Measurements from ENCODE around the gene BTBD9. TPM values are rescaled to one million over a fixed set of nuclear protein-coding genes. Genes with fewer than 3 reads are reported as not detected.

The BTBD9 gene
- total and polyA plus RNA-seq, 2 donors (not counting 1 experiment from before 2014, with no cell fraction given) = 4.1 to 48.9 TPM

DNA sequence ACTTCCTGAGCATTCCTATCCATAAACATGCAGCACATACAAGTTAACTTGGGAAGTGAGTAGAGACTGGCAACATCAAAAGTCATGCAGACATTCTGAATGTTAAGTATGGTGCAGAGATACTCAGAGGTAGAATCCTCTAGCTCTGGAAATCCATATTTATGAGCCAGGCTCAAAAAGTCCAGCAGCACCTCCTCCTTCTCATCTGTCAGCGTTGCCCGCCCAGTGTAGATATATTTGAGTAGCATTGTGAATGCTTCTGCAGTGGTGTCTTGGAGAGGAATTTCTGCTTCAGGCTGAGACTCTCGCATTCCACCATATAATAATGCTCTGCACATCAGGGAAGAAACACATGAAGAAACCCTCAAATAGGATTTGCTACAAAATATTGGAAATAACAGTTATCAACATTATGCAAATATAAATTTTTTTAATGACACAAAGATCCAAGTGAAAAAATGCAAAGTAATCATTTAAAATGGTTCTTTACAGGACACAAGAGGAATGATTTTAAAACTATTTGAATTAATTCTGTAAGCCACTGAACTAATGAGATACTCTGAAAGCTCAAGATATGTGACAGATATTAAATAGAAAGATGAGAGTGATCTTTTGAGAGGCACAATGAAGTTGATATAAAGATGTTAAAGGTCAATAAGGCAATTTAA lies 45.6 kb downstream of the BTBD9 start:
- ChIA-PET POLR2A (no interaction called here), CTCF (no interaction called here)
- Mint-ChIP-seq H3K9me3 (ENCODE audit: insufficient read depth) (no peaks in the 10 kb centered on the region), H3K27me3 (no peaks in the 10 kb centered on the region), H3K27ac (no peak overlapping the region), H3K4me3 (no peak overlapping the region), H3K4me1 (no peaks in the 10 kb centered on the region)
- H3K4me1 ChIP-seq (ENCODE audit: control insufficient read depth in 2 of 2, insufficient read depth in 2 of 2, low read length in 2 of 2) = no peaks in the 10 kb centered on the region
- no peak for ATAC-seq (ENCODE audit: low read depth)
- H3K4me2 ChIP-seq (replicated peaks; ENCODE audit: low read depth, low read length, poor library complexity, severe bottlenecking) = no peak overlapping the region
- no peak overlapping the region for H3K27ac ChIP-seq (ENCODE audit: low read length in 2 of 2)
- no peaks in the 10 kb centered on the region for H3K27me3 ChIP-seq (replicated peaks in 1 of 4; ENCODE audit: control extremely low read depth in 1 of 4, control insufficient read depth in 3 of 4, insufficient read depth in 4 of 4, low read length in 3 of 4)
- no peak overlapping the region for H3K9ac ChIP-seq (ENCODE audit: low read length)
- no peak overlapping the region for H3K4me3 ChIP-seq (ENCODE audit: control extremely low read depth in 1 of 5, extremely low read depth in 1 of 5, insufficient read depth in 1 of 5, low read depth in 2 of 5, low read length in 4 of 5)
- peaks cover 14 to 47% of the 10 kb centered on the region in 2 experiments for H3K36me3 ChIP-seq (replicated peaks in 1 of 2; ENCODE audit: control extremely low read depth in 1 of 2, control insufficient read depth in 1 of 2, extremely low read depth in 1 of 2, insufficient read depth in 2 of 2, low read length in 1 of 2)
- H2AFZ ChIP-seq (ENCODE audit: insufficient read depth, low read depth, low read length, poor library complexity, severe bottlenecking) = no peak overlapping the region
- H4K20me1 ChIP-seq (ENCODE audit: control insufficient read depth, insufficient read depth, low read length, poor library complexity, severe bottlenecking) = no peaks in the 10 kb centered on the region
- peaks cover 3% of the 10 kb centered on the region for H3K79me2 ChIP-seq (ENCODE audit: control insufficient read depth, insufficient read depth, low read length)
- WGBS (ENCODE audit: insufficient coverage) = no CpG with 5 or more reads among the region's 3 CpGs
- intact Hi-C loops (cut with micrococcal nuclease) = no loop called here
- TF ChIP-seq CTCF (IDR thresholded peaks at IDR 0.05) = no peak
- no peak for TF ChIP-seq EZH2 (IDR thresholded peaks at IDR 0.05; ENCODE audit: borderline replicate concordance, insufficient read depth, low read depth, low read length, poor library complexity, severe bottlenecking)
- no peaks in the 10 kb centered on the region for H3K9me3 ChIP-seq (ENCODE audit: control extremely low read depth in 1 of 3, control insufficient read depth in 2 of 3, insufficient read depth in 1 of 3, low read length in 2 of 3)
- no peak for DNase-seq

DNA sequence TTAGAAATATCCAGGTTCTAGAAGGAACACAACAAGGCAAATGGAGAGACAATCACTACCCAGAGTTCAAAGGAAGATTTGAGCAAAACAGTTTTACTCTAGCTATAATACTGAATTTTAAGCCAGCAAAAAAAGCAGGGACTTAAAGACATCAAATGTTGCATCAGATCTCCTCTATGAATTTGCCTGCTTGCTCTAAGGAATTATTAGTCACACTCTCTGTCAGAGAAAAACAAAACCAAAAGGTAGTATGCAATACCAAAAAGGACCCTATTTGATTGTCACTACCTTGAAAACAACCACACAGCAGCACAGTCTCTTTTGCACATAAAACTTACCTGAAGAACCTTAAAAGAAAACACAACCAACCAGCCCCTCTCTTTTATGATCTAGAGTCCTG lies 46.3 kb downstream of the BTBD9 start:
- Mint-ChIP-seq H3K4me1 (no peaks in the 10 kb centered on the region), H3K9me3 (ENCODE audit: insufficient read depth) (no peaks in the 10 kb centered on the region), H3K27me3 (no peaks in the 10 kb centered on the region), H3K27ac (no peak overlapping the region), H3K4me3 (no peak overlapping the region)
- no peak overlapping the region for H3K4me2 ChIP-seq (replicated peaks; ENCODE audit: low read depth, low read length, poor library complexity, severe bottlenecking)
- DNase-seq (no peak), ATAC-seq (ENCODE audit: low read depth) (no peak)
- intact Hi-C loops (cut with micrococcal nuclease) = no loop called here
- no peak overlapping the region for H3K27ac ChIP-seq (ENCODE audit: low read length in 2 of 2)
- no peaks in the 10 kb centered on the region for H4K20me1 ChIP-seq (ENCODE audit: control insufficient read depth, insufficient read depth, low read length, poor library complexity, severe bottlenecking)
- no peaks in the 10 kb centered on the region for H3K9me3 ChIP-seq (ENCODE audit: control extremely low read depth in 1 of 3, control insufficient read depth in 2 of 3, insufficient read depth in 1 of 3, low read length in 2 of 3)
- no peak overlapping the region for H3K9ac ChIP-seq (ENCODE audit: low read length)
- no peak for TF ChIP-seq EZH2 (IDR thresholded peaks at IDR 0.05; ENCODE audit: borderline replicate concordance, insufficient read depth, low read depth, low read length, poor library complexity, severe bottlenecking)
- TF ChIP-seq CTCF (IDR thresholded peaks at IDR 0.05) = no peak
- H3K27me3 ChIP-seq (replicated peaks in 1 of 4; ENCODE audit: control extremely low read depth in 1 of 4, control insufficient read depth in 3 of 4, insufficient read depth in 4 of 4, low read length in 3 of 4) = no peaks in the 10 kb centered on the region
- ChIA-PET CTCF (no interaction called here), POLR2A (no interaction called here)
- peaks cover 14 to 47% of the 10 kb centered on the region in 2 experiments for H3K36me3 ChIP-seq (replicated peaks in 1 of 2; ENCODE audit: control extremely low read depth in 1 of 2, control insufficient read depth in 1 of 2, extremely low read depth in 1 of 2, insufficient read depth in 2 of 2, low read length in 1 of 2)
- H3K4me3 ChIP-seq (ENCODE audit: control extremely low read depth in 1 of 5, extremely low read depth in 1 of 5, insufficient read depth in 1 of 5, low read depth in 2 of 5, low read length in 4 of 5) = no peak overlapping the region
- peaks cover 3% of the 10 kb centered on the region for H3K79me2 ChIP-seq (ENCODE audit: control insufficient read depth, insufficient read depth, low read length)
- no peak overlapping the region for H2AFZ ChIP-seq (ENCODE audit: insufficient read depth, low read depth, low read length, poor library complexity, severe bottlenecking)
- no peaks in the 10 kb centered on the region for H3K4me1 ChIP-seq (ENCODE audit: control insufficient read depth in 2 of 2, insufficient read depth in 2 of 2, low read length in 2 of 2)

All from B cell (primary cell).